Spleen (tissue), 11 donors: ENCODE data around the gene GBP2. TPM values are rescaled to one million over a fixed set of nuclear protein-coding genes. Genes with fewer than 3 reads are reported as not detected.
A peak's percentile ranks its signal among the peaks of the same experiment; 100 is the strongest.
"Not testable (repeated sequence)": the region's sequence is repeated elsewhere in the genome, so short reads cannot be mapped to it uniquely, and the experiment has no call there.

Experiments
- DNase-seq: peaks from one replicate; pipeline ENCODE4 v3.0.0-alpha.2; 2020
- H3K27ac ChIP-seq, 8 donors: fragments of 200-600 bp; sonication (generic) in 7 of 8; 1 replicate in 4 of 8; 2 replicates in 4 of 8; pipeline versions ENCODE4 v1.5.0 to v1.8.0; 2016 to 2021; ENCODE audit warnings: inconsistent platforms in 4 of 8, mild to moderate bottlenecking in 4 of 8, moderate library complexity in 1 of 8
- H3K27me3 ChIP-seq, 7 donors: fragments of 200-600 bp; sonication (generic) in 6 of 7; replicated peaks in 1 of 7; 1 replicate in 4 of 7; 2 replicates in 3 of 7; pipeline versions ENCODE4 v1.5.0 to v1.8.0; 2016 to 2021; ENCODE audit warnings: inconsistent platforms in 3 of 7, mild to moderate bottlenecking in 1 of 7
- H3K36me3 ChIP-seq, 6 donors: fragments of 200-600 bp; sonication (generic) in 5 of 6; 1 replicate in 4 of 6; 2 replicates in 2 of 6; pipeline versions ENCODE4 v1.5.0 to v1.8.0; 2016 to 2021; ENCODE audit warnings: inconsistent platforms in 2 of 6
- H3K4me1 ChIP-seq, 6 donors: fragments of 200-600 bp; sonication (generic) in 5 of 6; 1 replicate in 3 of 6; 2 replicates in 3 of 6; pipeline versions ENCODE4 v1.5.0 to v1.8.0; 2016 to 2021; ENCODE audit warnings: inconsistent platforms in 3 of 6
- H3K4me3 ChIP-seq, 8 donors: fragments of 200-600 bp; sonication (generic) in 7 of 8; 1 replicate in 4 of 8; 2 replicates in 4 of 8; pipeline versions ENCODE4 v1.5.0 to v1.8.0; 2016 to 2021; ENCODE audit warnings: inconsistent platforms in 4 of 8, mild to moderate bottlenecking in 4 of 8, moderate library complexity in 2 of 8
- H3K9me3 ChIP-seq, 8 donors: fragments of 200-600 bp; sonication (generic) in 7 of 8; 1 replicate in 4 of 8; 2 replicates in 4 of 8; pipeline versions ENCODE4 v1.5.0 to v1.8.0; 2016 to 2021; ENCODE audit warnings: inconsistent platforms in 4 of 8
- CTCF ChIP-seq, 11 experiments: fragments of 200-600 bp in 7 of 11; fragments of 450-650 bp in 4 of 11; sonication (generic) in 4 of 11; IDR thresholded peaks in 8 of 11; conservative IDR thresholded peaks in 3 of 11; 1 replicate in 7 of 11; 2 replicates in 4 of 11; pipeline versions ENCODE4 v1.4.0 to v1.8.0; 2016 to 2021; ENCODE audit warnings: antibody characterized with exemption in 11 of 11, inconsistent platforms in 4 of 11, mild to moderate bottlenecking in 1 of 11
- POLR2A ChIP-seq, 3 donors: fragments of 450-650 bp; IDR thresholded peaks; one replicate each; pipeline ENCODE4 v1.5.1; 2017; ENCODE audit warnings: antibody characterized with exemption in 3 of 3, mild to moderate bottlenecking in 1 of 3
- POLR2AphosphoS5 ChIP-seq, 3 donors: sonication (generic); formaldehyde crosslinking; IDR thresholded peaks; one replicate each; pipeline ENCODE4 v1.5.1; 2017; ENCODE audit warnings: antibody characterized with exemption in 3 of 3
- WGBS, 5 donors: extraction: QIAGEN DNeasy Blood & Tissue Kit in 3 of 5; methylation state at CpG; one replicate each; pipeline versions ENCODE4 v1.1.5 to v1.1.7; 2013 to 2018; 5-methylcytosine and 5-hydroxymethylcytosine counted together
- intact Hi-C: fragments of 100-400 bp; cut with DNase I; formaldehyde crosslinking; loops from one replicate; pipeline ENCODE4 v1.15.0; 2023; ENCODE audit warnings: low total_unique reads
- polyA plus RNA-seq, 3 donors: library from polyadenylated mRNA; stranded (reverse); fragments of 200-250 nt; gene quantifications; one replicate each; pipeline ENCODE4 v1.2.1, GENCODE V29; 2013
- total RNA-seq, 7 donors: library from RNA; depleted of rRNA in 3 of 7; stranded (reverse); fragments of >200 nt in 3 of 7; fragmentation: NEBNext Ultra II Directional in 4 of 7; extraction: Animal tissue kit (Norgen Biotek cat#: 25700) in 4 of 7; gene quantifications; one replicate each; pipeline versions ENCODE4 v1.1.0 to v1.2.1, GENCODE V29; 2016 to 2021
- donor health status: healthy with polysubstance abuse.
- donor health status: DM: no; HTN: no; CAD: no; lungs with moderate emphysema.
- donor health status: DM: no; HTN: no; CAD: no.
- donor health status: Bipolar disorder and iron deficiency.
- donor health status: healthy.
- donor health status: DM: no; HTN: no; CAD: no.
- donor health status: DM: yes; HTN: yes; CAD: no.

GBP2 gene
- total and polyA plus RNA-seq, 10 donors = 62.1 to 109 (median 79.6) TPM

- H3K4me3 ChIP-seq = peak overlapping the region in 5 of 8 donors; percentile 6 to 71 (median 19)
- peak; percentile 84 for DNase-seq
- H3K27ac ChIP-seq = peak overlapping the region; percentile 63 to 93 (median 89)
- intact Hi-C loops, H3K9me3 ChIP-seq, H3K27me3 ChIP-seq, H3K36me3 ChIP-seq: not testable (repeated sequence)
- peak in 2 of 3 donors; percentile 68 to 91 for TF ChIP-seq POLR2AphosphoS5 (IDR thresholded peaks at IDR 0.05)
- peak in 1 of 3 donors; percentile 50 for TF ChIP-seq POLR2A (IDR thresholded peaks at IDR 0.05)
- peaks cover 25 to 86% (median 66%) of the 10 kb centered on the region in 6 donors for H3K4me1 ChIP-seq
- 40 to 62% (median 57%) methylated on average over 19 to 23 of the region's 23 CpGs for WGBS, 5 donors
Observed at GRCh38 chr1:89126602-89127565, 970 bp upstream of the GBP2 start.

DNA sequence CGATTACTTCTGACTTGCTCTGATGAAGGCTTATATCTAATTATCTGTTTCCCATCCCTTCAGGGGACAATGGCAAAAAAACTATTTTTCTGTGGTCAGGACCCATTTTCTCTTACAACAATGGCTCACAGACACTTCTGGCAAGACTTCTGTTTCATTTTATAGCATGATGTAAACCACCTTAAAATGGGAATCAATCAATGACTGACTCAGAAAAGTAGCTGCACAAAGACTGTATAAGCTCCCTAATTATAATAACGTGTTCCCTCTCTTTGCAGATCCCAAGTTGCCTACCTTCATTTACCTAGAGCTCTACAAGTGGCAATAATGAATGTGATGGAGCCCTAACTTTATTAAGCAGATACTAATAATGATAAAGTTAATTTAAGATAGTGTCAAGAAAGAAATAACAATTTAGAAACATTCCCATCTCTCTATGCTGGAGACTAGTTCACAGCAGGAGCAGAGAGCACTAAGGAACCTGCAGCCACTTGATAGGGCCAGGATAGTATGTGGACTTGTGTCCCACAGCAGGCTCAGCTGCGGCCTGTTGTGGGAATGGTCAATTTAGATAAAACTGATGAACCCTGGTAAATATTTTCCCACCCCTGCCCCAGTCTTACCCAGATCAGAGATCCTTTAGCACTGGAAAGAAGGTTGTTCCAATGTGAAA lies 538 bp downstream of the GBP2 start:
- H3K4me1 ChIP-seq = peaks cover 25 to 94% (median 67%) of the 10 kb centered on the region in 6 donors
- peak overlapping the region; percentile 45 to 71 (median 52) for H3K4me3 ChIP-seq
- peak overlapping the region; percentile 63 to 93 (median 89) for H3K27ac ChIP-seq
- peaks cover 0 to 3% (median 0%) of the 10 kb centered on the region in 8 donors for H3K9me3 ChIP-seq
- intact Hi-C loops = no loop called here
- 21 to 36% (median 25%) methylated on average over 3 of the region's 3 CpGs for WGBS, 5 donors
- peak; percentile 73 for DNase-seq
- no peaks in the 10 kb centered on the region for H3K27me3 ChIP-seq
- H3K36me3 ChIP-seq = peaks cover 0 to 22% (median 13%) of the 10 kb centered on the region in 6 donors
- TF ChIP-seq POLR2A (IDR thresholded peaks at IDR 0.05) (no peak), POLR2AphosphoS5 (IDR thresholded peaks at IDR 0.05) (no peak), CTCF (IDR thresholded peaks at IDR 0.05 in 8 of 11, conservative IDR thresholded peaks at IDR 0.05 in 3 of 11) (no peak)

DNA sequence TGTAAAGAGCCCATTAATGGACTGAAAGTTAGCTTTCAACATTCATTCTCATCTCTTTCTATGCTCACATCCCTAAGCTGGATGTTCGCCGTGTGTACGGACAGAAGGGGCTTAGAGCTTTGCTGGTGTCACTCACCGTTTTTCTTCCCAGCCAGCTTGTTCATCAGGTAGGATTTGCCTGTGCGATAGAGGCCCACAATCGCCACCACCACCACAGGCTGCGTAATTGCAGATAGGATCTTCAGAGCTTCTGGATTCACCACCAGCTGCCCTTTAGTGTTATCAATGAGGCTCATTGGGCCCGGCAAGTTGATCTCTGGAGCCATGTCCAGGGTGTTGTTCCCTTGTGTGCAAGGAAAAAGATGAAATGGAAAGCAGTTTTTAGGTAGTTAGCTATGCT lies 4.3 kb downstream of the GBP2 start:
- no peak for DNase-seq
- TF ChIP-seq CTCF (IDR thresholded peaks at IDR 0.05 in 8 of 11, conservative IDR thresholded peaks at IDR 0.05 in 3 of 11) = no peak
- no peak for TF ChIP-seq POLR2AphosphoS5 (IDR thresholded peaks at IDR 0.05)
- no peak for TF ChIP-seq POLR2A (IDR thresholded peaks at IDR 0.05)
- intact Hi-C loops = no loop called here
- Histone ChIP-seq H3K36me3 (peaks cover 0 to 60% (median 48%) of the 10 kb centered on the region in 6 donors), H3K4me3 (no peak overlapping the region), H3K27ac (no peak overlapping the region), H3K27me3 (no peaks in the 10 kb centered on the region), H3K9me3 (no peaks in the 10 kb centered on the region), H3K4me1 (peaks cover 18 to 70% (median 41%) of the 10 kb centered on the region in 6 donors)
- 95 to 99% (median 96%) methylated on average over 8 of the region's 8 CpGs for WGBS, 5 donors

DNA sequence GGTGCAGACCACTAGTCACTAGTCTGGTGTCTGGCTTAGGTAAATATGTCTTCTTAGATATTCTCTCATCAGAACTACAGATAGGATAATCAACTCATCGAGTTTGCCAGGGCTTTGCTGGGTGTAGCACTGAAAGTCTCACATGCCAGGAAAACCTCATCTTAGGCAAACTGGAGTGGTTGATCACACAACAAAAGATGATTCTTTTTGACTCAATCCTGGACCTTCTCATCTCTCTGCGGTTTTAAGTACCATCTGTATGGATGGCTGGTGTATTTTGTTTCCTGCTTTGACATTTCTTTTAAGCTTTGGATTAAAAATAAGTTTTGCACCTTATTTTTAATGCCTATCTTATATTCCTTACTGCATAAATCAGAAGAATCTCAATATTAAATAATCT lies 11.3 kb downstream of the GBP2 start:
- peaks cover 0 to 19% (median 0%) of the 10 kb centered on the region in 6 donors for H3K4me1 ChIP-seq
- H3K4me3 ChIP-seq = no peak overlapping the region
- H3K27ac ChIP-seq = no peak overlapping the region
- peaks cover 2 to 100% (median 91%) of the 10 kb centered on the region in 6 donors for H3K36me3 ChIP-seq
- DNase-seq = no peak
- intact Hi-C loops = no loop called here
- no peaks in the 10 kb centered on the region for H3K9me3 ChIP-seq
- TF ChIP-seq CTCF (IDR thresholded peaks at IDR 0.05 in 8 of 11, conservative IDR thresholded peaks at IDR 0.05 in 3 of 11) (no peak), POLR2AphosphoS5 (IDR thresholded peaks at IDR 0.05) (no peak), POLR2A (IDR thresholded peaks at IDR 0.05) (no peak)
- WGBS, 5 donors = 69 to 91% (median 84%) methylated on average over 2 of the region's 2 CpGs
- H3K27me3 ChIP-seq = no peaks in the 10 kb centered on the region
